ENCODE results near the gene CHI3L1.

The CHI3L1 gene

GRCh38 chr1:203146537-203146936 is 40.0 kb downstream of the CHI3L1 start:
- TF ChIP-seq CREB1 (IDR thresholded peaks at IDR 0.05; ENCODE audit: low read depth): no peak
- no peak for TF ChIP-seq ZBTB7A (IDR thresholded peaks at IDR 0.05; ENCODE audit: low read depth)
- no peak for TF ChIP-seq REST (IDR thresholded peaks at IDR 0.05; ENCODE audit: low read depth)
- TF ChIP-seq FOXM1 (IDR thresholded peaks at IDR 0.05; ENCODE audit: borderline replicate concordance, low read depth): no peak
- no peak for TF ChIP-seq TCF12 (IDR thresholded peaks at IDR 0.05; ENCODE audit: low read depth)
- TF ChIP-seq TAF1 (IDR thresholded peaks at IDR 0.05; ENCODE audit: low read depth): no peak

- TF ChIP-seq CEBPB (IDR thresholded peaks at IDR 0.05): no peak
Observed at GRCh38 chr1:203146042-203146369, 40.5 kb downstream of the CHI3L1 start.

DNA sequence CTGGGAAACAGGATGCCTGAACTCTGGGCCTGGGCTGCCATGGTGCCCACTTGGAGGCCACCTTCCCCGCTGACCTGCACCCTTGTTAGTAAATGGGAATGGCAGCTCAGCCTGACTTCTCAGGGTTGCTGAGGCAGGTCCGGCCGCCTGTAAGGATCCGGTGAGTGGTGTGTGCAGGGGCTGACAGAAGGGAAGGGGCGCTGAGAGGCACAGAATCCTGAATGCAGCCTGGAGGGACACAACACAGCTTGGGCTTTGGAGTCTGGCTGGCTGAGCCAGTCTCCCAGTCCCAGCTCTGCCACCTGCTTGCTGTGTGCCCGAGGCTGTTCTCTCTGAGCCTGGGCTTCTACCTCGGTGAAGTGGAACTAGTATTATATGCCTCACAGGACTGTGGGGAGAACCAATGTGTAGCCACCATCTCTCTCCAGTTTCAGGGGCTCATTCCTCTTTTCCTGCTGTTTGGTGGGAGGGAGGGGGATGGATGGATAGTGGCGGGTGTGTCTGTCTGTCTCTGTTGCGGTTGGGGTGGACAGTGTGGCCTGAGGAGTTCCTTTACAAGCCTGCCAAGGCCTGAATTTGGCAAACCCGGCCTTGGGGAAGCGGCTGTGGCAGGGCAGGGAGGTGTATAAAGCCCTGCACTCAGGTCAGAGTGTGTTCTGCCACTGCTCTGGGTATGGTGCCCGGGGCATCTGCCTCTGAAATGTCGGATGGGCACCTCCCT is 41.0 kb downstream of the CHI3L1 start:
- TF ChIP-seq REST (IDR thresholded peaks at IDR 0.05; ENCODE audit: low read depth) (no peak), CEBPB (IDR thresholded peaks at IDR 0.05) (no peak), EGR1 (IDR thresholded peaks at IDR 0.05) (no peak), TEAD4 (IDR thresholded peaks at IDR 0.05) (no peak), ZBTB7A (IDR thresholded peaks at IDR 0.05; ENCODE audit: low read depth) (no peak), NFIC (IDR thresholded peaks at IDR 0.05) (no peak)
- TF ChIP-seq, protein P1, sequence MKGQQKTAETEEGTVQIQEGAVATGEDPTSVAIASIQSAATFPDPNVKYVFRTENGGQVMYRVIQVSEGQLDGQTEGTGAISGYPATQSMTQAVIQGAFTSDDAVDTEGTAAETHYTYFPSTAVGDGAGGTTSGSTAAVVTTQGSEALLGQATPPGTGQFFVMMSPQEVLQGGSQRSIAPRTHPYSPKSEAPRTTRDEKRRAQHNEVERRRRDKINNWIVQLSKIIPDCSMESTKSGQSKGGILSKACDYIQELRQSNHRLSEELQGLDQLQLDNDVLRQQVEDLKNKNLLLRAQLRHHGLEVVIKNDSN (IDR thresholded peaks at IDR 0.05): no peak

- no peak for TF ChIP-seq CREB1 (IDR thresholded peaks at IDR 0.05; ENCODE audit: low read depth)
- peak; percentile 68; the same call in 1 of the 2 replicates for TF ChIP-seq TCF12 (IDR thresholded peaks at IDR 0.05; ENCODE audit: low read depth)
- TF ChIP-seq EP300 (IDR thresholded peaks at IDR 0.05; ENCODE audit: borderline replicate concordance): peak; percentile 77; the same call in 1 of the 2 replicates
- TF ChIP-seq, protein P1 (IDR thresholded peaks at IDR 0.05): no peak
- 0 out of 2 replicates have a peak, but pooled peaks have one; percentile 20 for TF ChIP-seq ZBTB7A (IDR thresholded peaks at IDR 0.05; ENCODE audit: low read depth)
- peak; percentile 45; the same call in 1 of the 2 replicates for TF ChIP-seq YY1 (IDR thresholded peaks at IDR 0.05; ENCODE audit: low read depth)
- TF ChIP-seq MAX (IDR thresholded peaks at IDR 0.05): peak; percentile 26; the same call in 1 of the 2 replicates
- TF ChIP-seq FOXM1 (IDR thresholded peaks at IDR 0.05; ENCODE audit: borderline replicate concordance, low read depth): peak; percentile 52; the same call in 1 of the 2 replicates
- peak; percentile 76 for TF ChIP-seq NFIC (IDR thresholded peaks at IDR 0.05)
- no peak for TF ChIP-seq TAF1 (IDR thresholded peaks at IDR 0.05; ENCODE audit: low read depth)
- peak; percentile 10; the same call in 1 of the 2 replicates for TF ChIP-seq RAD21 (IDR thresholded peaks at IDR 0.05; ENCODE audit: low read depth)
- TF ChIP-seq TEAD4 (IDR thresholded peaks at IDR 0.05): peak; percentile 41
- TF ChIP-seq REST (IDR thresholded peaks at IDR 0.05; ENCODE audit: low read depth): no peak
Observed at GRCh38 chr1:203144661-203145060, 41.8 kb downstream of the CHI3L1 start.

DNA sequence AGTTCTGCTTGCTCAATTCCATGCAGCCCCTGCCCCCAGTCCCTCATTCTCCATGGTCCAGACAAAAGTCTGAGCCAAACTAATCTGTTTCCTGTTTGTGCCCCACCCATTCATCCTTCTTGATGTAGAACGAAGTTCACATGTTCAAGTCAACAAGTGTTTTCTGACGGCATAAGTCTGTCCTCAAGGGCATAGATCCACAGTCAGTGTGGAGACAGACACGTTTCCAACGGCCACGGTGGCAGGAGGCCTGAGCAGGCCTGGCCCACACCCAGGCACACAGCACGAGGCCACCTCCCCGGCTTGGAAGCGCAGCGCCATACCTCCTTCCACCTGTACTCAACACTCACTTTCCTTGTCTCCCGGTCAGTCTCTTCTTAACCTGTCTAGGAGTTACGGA is 42.9 kb downstream of the CHI3L1 start:
- TF ChIP-seq MAX (IDR thresholded peaks at IDR 0.05): 0 out of 2 replicates have a peak, but pooled peaks have one; percentile 22
- TF ChIP-seq CREB1 (IDR thresholded peaks at IDR 0.05; ENCODE audit: low read depth): no peak
- TF ChIP-seq, protein P1 (IDR thresholded peaks at IDR 0.05): no peak
